Vagina (tissue), 2 donors: ENCODE measurements around the gene SLC4A7. TPM values are rescaled to one million over a fixed set of nuclear protein-coding genes. Genes with fewer than 3 reads are reported as not detected.

Experiments
- DNase-seq, 2 donors: peaks; one replicate each; pipeline ENCODE4 v3.0.0-alpha.2; 2017; ENCODE audit errors: extremely low spot score in 2 of 2
- H3K27ac ChIP-seq: fragments of 200-600 bp; sonication (generic); one replicate; pipeline ENCODE4 v1.5.1; 2019
- H3K27me3 ChIP-seq: fragments of 200-600 bp; sonication (generic); one replicate; pipeline ENCODE4 v1.5.1; 2019
- H3K36me3 ChIP-seq, 2 donors: fragments of 200-600 bp; sonication (generic); one replicate each; pipeline ENCODE4 v1.5.1; 2017 to 2019
- H3K4me1 ChIP-seq: fragments of 200-600 bp; sonication (generic); one replicate; pipeline ENCODE4 v1.5.1; 2019
- H3K4me3 ChIP-seq, 2 donors: fragments of 200-600 bp; sonication (generic); 1 replicate in 1 of 2; 2 replicates in 1 of 2; pipeline ENCODE4 v1.5.1; 2016 to 2019
- H3K9me3 ChIP-seq: fragments of 200-600 bp; sonication (generic); one replicate; pipeline ENCODE4 v1.5.1; 2019
- POLR2A ChIP-seq, 2 donors: fragments of 450-650 bp; IDR thresholded peaks; one replicate each; pipeline ENCODE4 v1.6.1; 2017; ENCODE audit warnings: antibody characterized with exemption in 2 of 2, mild to moderate bottlenecking in 2 of 2, moderate library complexity in 2 of 2
- POLR2AphosphoS5 ChIP-seq, 2 donors: sonication (generic); formaldehyde crosslinking; IDR thresholded peaks; one replicate each; pipeline ENCODE4 v1.9.0; 2017; ENCODE audit warnings: antibody characterized with exemption in 2 of 2, mild to moderate bottlenecking in 2 of 2, low read depth in 1 of 2; ENCODE audit not compliant: insufficient read depth in 1 of 2
- intact Hi-C: fragments of 100-400 bp; cut with DNase I; formaldehyde crosslinking; loops from one replicate; pipeline ENCODE4 v1.15.1; 2023
- small RNA-seq: library from RNA; depleted of rRNA; stranded (forward); fragments of <200 nt; gene quantifications from one replicate; pipeline ENCODE3, GENCODE V24; 2016
- total RNA-seq: library from RNA; depleted of rRNA; stranded (reverse); fragments of >200 nt; gene quantifications from one replicate; pipeline ENCODE4 v1.2.3, GENCODE V29; 2016
- TF ChIP-seq, protein P1 (sequence below), 3 experiments: fragments of 450-650 bp in 2 of 3; fragments of 200-600 bp in 1 of 3; sonication (generic) in 1 of 3; IDR thresholded peaks; one replicate each; pipeline ENCODE4 v1.5.1; 2017 to 2019; ENCODE audit warnings: antibody characterized with exemption in 3 of 3, mild to moderate bottlenecking in 2 of 3, moderate library complexity in 2 of 3

The SLC4A7 gene
- total RNA-seq, 1 donor from 2014 or later, result 61.1 TPM

GRCh38 chr3:27324686-27325085 is 159.5 kb downstream of the SLC4A7 start:
- H3K27me3 ChIP-seq, result no peaks in the 10 kb centered on the region
- H3K9me3 ChIP-seq, result no peaks in the 10 kb centered on the region
- intact Hi-C loops, result no loop called here
- no peak overlapping the region for H3K27ac ChIP-seq
- H3K36me3 ChIP-seq, result no peaks in the 10 kb centered on the region
- H3K4me1 ChIP-seq, result peaks cover 7% of the 10 kb centered on the region
- DNase-seq, result no peak
- no peak overlapping the region for H3K4me3 ChIP-seq
- TF ChIP-seq POLR2AphosphoS5 (IDR thresholded peaks at IDR 0.05; ENCODE audit: insufficient read depth in 1 of 2, low read depth in 1 of 2) (no peak), POLR2A (IDR thresholded peaks at IDR 0.05) (no peak)
- TF ChIP-seq, protein P1, sequence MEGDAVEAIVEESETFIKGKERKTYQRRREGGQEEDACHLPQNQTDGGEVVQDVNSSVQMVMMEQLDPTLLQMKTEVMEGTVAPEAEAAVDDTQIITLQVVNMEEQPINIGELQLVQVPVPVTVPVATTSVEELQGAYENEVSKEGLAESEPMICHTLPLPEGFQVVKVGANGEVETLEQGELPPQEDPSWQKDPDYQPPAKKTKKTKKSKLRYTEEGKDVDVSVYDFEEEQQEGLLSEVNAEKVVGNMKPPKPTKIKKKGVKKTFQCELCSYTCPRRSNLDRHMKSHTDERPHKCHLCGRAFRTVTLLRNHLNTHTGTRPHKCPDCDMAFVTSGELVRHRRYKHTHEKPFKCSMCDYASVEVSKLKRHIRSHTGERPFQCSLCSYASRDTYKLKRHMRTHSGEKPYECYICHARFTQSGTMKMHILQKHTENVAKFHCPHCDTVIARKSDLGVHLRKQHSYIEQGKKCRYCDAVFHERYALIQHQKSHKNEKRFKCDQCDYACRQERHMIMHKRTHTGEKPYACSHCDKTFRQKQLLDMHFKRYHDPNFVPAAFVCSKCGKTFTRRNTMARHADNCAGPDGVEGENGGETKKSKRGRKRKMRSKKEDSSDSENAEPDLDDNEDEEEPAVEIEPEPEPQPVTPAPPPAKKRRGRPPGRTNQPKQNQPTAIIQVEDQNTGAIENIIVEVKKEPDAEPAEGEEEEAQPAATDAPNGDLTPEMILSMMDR (IDR thresholded peaks at IDR 0.05), result no peak

GRCh38 chr3:27323087-27323570 is 161.1 kb downstream of the SLC4A7 start:
- DNase-seq, result no peak
- no peaks in the 10 kb centered on the region for H3K36me3 ChIP-seq
- intact Hi-C loops, result no loop called here

More at GRCh38 chr3:27323087-27323570, 161.1 kb downstream of the SLC4A7 start:
- H3K9me3 ChIP-seq, result no peaks in the 10 kb centered on the region
- no peak overlapping the region for H3K4me3 ChIP-seq
- peaks cover 7% of the 10 kb centered on the region for H3K4me1 ChIP-seq
- no peaks in the 10 kb centered on the region for H3K27me3 ChIP-seq
- no peak for TF ChIP-seq POLR2AphosphoS5 (IDR thresholded peaks at IDR 0.05; ENCODE audit: insufficient read depth in 1 of 2, low read depth in 1 of 2)
- no peak for TF ChIP-seq POLR2A (IDR thresholded peaks at IDR 0.05)
- TF ChIP-seq, protein P1 (IDR thresholded peaks at IDR 0.05), result no peak
- H3K27ac ChIP-seq, result no peak overlapping the region

Small RNAs within 50 kb of the gene (small RNA-seq; reads per million reads assigned to genes)
- gene AC137675.1 (not detected), gene RNU1-96P (not detected)

Other genes with a start within 250 kb of the SLC4A7 start
- not detected for gene NEK10, start 115.0 kb downstream of the SLC4A7 start, total RNA-seq
- 0.49 TPM for gene EOMES, start 237.9 kb upstream of the SLC4A7 start, total RNA-seq